Activated CD8-positive, alpha-beta T cell treated with anti-CD3 and anti-CD28 coated beads, Interleukin-2, amount 10 ng/mL, durations not matched to agents 7 days and 5 days (primary cell): ENCODE measurements around the gene NFIA. TPM values are rescaled to one million over a fixed set of nuclear protein-coding genes. Genes with fewer than 3 reads are reported as not detected.

Experiments used
- ATAC-seq: fragments of 150-1000 bp; cut with Tn5 transposase; one replicate; pipeline ENCODE4 v1.10.0; 2021; ENCODE audit warnings: moderate library complexity
- CTCF ChIA-PET: fragments of 350-600 bp; sonication (Branson Sonifier 250); formaldehyde crosslinking; loops from one replicate; lab custom pipeline; 2021; ENCODE audit warnings: antibody characterized with exemption; lab: Charles Lee
- POLR2A ChIA-PET: fragments of 350-600 bp; sonication (Branson Sonifier 250); formaldehyde crosslinking; loops from one replicate; lab custom pipeline; 2021; ENCODE audit warnings: antibody characterized with exemption; lab: Charles Lee
- DNase-seq: peaks from one replicate; pipeline ENCODE4 v3.0.0-alpha.2; 2020
- H3K27ac Mint-ChIP-seq: one replicate; pipeline ENCODE4 v1.8.0; 2021; ENCODE audit warnings: mild to moderate bottlenecking, mixed read lengths
- H3K27me3 Mint-ChIP-seq: one replicate; pipeline ENCODE4 v1.8.0; 2021; ENCODE audit warnings: low read depth, mixed read lengths
- H3K36me3 Mint-ChIP-seq: one replicate; pipeline ENCODE4 v1.8.0; 2021; ENCODE audit warnings: low read depth, mixed read lengths
- H3K4me1 Mint-ChIP-seq: one replicate; pipeline ENCODE4 v1.8.0; 2021; ENCODE audit warnings: low read depth, mixed read lengths
- H3K4me3 Mint-ChIP-seq: one replicate; pipeline ENCODE4 v1.8.0; 2021; ENCODE audit warnings: mild to moderate bottlenecking, mixed read lengths
- H3K9me3 Mint-ChIP-seq: one replicate; pipeline ENCODE4 v1.8.0; 2022; ENCODE audit warnings: mixed read lengths; ENCODE audit not compliant: insufficient read depth
- total RNA-seq, 2 experiments: library from RNA; stranded (reverse); gene quantifications; one replicate each; pipeline ENCODE4 v1.2.3, GENCODE V29; 2021

NFIA gene
- total RNA-seq, 2 experiments from 2014 or later, result 0.66 to 0.78 TPM

DNA sequence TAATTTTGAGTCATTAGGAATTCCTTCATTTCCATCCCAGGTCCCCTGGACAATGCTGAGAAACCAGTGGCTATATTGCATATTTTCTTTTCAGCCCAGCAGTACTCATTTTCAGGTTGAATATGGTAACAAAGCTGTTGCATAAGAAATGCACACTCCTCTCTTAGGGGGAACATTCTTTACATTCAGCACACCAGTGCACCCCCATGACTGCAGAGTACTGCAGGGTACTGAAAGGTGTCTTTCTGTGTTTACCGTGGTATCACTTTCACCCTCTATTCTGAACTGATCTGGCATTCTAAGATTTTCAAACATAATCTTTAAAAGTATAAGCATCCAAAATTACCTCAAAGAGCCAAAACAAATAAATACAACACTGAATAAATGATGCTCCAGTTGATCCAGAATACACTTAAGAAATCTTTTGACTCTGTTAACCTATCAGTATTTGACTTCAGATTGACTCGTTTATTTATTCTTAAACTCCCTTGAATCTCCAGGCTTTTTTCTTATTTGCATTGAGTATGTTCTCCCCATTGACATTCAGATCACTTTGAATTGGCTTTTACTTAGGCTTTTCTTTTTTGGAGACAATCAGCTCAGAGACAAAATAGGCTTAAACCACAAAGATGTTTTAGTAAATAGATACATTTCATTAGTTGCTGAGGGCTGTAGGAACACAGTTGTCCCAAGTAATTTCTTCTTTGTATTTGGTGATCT is 213.6 kb downstream of the NFIA start:
- no peak for ATAC-seq
- Mint-ChIP-seq H3K4me1 (no peaks in the 10 kb centered on the region), H3K27ac (no peak overlapping the region), H3K9me3 (no peaks in the 10 kb centered on the region), H3K27me3 (no peaks in the 10 kb centered on the region), H3K4me3 (no peak overlapping the region), H3K36me3 (no peaks in the 10 kb centered on the region)
- POLR2A ChIA-PET, result no interaction called here
- CTCF ChIA-PET, result no interaction called here
- DNase-seq, result no peak

GRCh38 chr1:61297887-61298286 is 215.5 kb downstream of the NFIA start:
- POLR2A ChIA-PET, result no interaction called here
- Mint-ChIP-seq H3K27ac (no peak overlapping the region), H3K27me3 (no peaks in the 10 kb centered on the region), H3K4me1 (peaks cover 4% of the 10 kb centered on the region), H3K9me3 (no peaks in the 10 kb centered on the region), H3K4me3 (no peak overlapping the region), H3K36me3 (no peaks in the 10 kb centered on the region)
- ATAC-seq (no peak), DNase-seq (no peak)
- CTCF ChIA-PET, result no interaction called here

- ChIA-PET CTCF (no interaction called here), POLR2A (no interaction called here)
- Mint-ChIP-seq H3K36me3 (no peaks in the 10 kb centered on the region), H3K4me1 (peaks cover 6% of the 10 kb centered on the region), H3K27me3 (no peaks in the 10 kb centered on the region), H3K4me3 (no peak overlapping the region), H3K9me3 (no peaks in the 10 kb centered on the region), H3K27ac (no peak overlapping the region)
- ATAC-seq (no peak), DNase-seq (no peak)
These were observed 217.1 kb downstream of the NFIA start for GRCh38 chr1:61299463-61299862.

- peaks cover 6% of the 10 kb centered on the region for H3K4me1 Mint-ChIP-seq
- ATAC-seq, result no peak
- DNase-seq, result no peak
- no peaks in the 10 kb centered on the region for H3K36me3 Mint-ChIP-seq
- H3K4me3 Mint-ChIP-seq, result no peak overlapping the region
- H3K27me3 Mint-ChIP-seq, result no peaks in the 10 kb centered on the region
- H3K27ac Mint-ChIP-seq, result no peak overlapping the region
- H3K9me3 Mint-ChIP-seq, result no peaks in the 10 kb centered on the region
- ChIA-PET POLR2A (no interaction called here), CTCF (interaction anchor here (1.3 to 2.5 kb wide), 3 partner anchors 18 to 251 kb away, joined by 5 to 9 read pairs (median 6); no protein-coding TSS in a partner anchor)
These were observed 218.5 kb downstream of the NFIA start for GRCh38 chr1:61300899-61301298.

- ATAC-seq (no peak), DNase-seq (no peak)
- CTCF ChIA-PET, result interaction anchor here (0.9 to 2.5 kb wide), 6 partner anchors 9 to 287 kb away, joined by 3 to 9 read pairs (median 4); no protein-coding TSS in a partner anchor
These were observed 219.7 kb downstream of the NFIA start for GRCh38 chr1:61301824-61302657.

DNA sequence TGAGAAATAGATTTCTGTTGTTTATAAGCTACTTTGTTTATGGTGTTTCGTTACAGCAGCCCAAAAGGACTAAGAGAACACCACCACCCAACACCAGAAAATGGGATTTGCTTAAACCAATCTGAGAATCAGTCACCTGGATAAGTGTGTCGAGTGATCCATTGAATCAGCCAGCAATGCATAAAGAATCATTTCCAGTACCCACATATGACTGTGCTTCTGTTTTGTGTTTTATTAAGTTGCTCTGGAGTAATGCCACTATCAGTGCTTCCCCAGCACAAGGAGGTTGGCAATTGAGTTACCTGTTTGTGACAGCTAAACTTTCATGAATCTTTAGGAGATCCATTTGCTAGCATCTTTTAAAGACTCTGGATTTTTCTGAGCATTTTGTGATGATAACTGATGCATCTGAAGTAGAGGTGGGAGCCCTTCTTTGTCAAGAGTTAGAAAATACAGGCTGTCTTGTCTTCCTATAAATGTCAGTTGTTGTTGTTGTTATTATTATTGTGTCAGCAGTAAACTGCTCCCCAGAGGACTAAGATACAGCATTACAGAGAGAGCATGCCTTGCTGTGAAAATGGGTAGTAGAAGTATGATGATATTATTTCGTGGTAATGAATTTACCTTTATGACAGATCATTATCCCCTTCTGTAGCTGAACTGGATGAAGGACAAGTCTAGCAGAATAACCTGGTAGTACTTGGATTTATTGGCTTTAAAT is 225.2 kb downstream of the NFIA start:
- Mint-ChIP-seq H3K4me1 (peaks cover 2% of the 10 kb centered on the region), H3K4me3 (no peak overlapping the region), H3K36me3 (no peaks in the 10 kb centered on the region), H3K27ac (no peak overlapping the region), H3K27me3 (no peaks in the 10 kb centered on the region), H3K9me3 (no peaks in the 10 kb centered on the region)
- DNase-seq (no peak), ATAC-seq (no peak)
- POLR2A ChIA-PET, result no interaction called here
- CTCF ChIA-PET, result no interaction called here

More at GRCh38 chr1:61301824-61302657, 219.7 kb downstream of the NFIA start:
- Mint-ChIP-seq H3K27ac (no peak overlapping the region), H3K36me3 (no peaks in the 10 kb centered on the region), H3K27me3 (no peaks in the 10 kb centered on the region), H3K4me1 (peaks cover 6% of the 10 kb centered on the region), H3K9me3 (no peaks in the 10 kb centered on the region), H3K4me3 (no peak overlapping the region)
- POLR2A ChIA-PET, result no interaction called here

DNA sequence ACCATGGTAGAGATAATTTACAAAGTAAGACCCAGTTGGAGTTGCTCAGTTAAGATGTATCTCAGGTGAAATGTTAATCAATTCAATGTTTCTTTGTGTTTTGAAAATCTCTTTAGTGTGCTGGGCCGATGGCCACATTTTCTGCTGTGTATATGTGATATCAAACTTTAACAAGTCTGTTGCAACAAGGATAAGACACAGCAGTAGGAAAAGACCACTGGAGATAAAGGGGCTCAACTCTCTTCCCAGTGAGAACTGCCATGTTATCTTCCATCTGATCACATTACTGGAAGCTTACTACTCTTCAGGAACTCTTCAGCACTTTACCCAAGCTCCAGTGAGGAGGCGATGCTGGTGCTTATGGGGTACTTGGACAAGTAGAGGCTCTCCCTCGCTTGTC is 227.7 kb downstream of the NFIA start:
- Mint-ChIP-seq H3K4me1 (no peaks in the 10 kb centered on the region), H3K36me3 (no peaks in the 10 kb centered on the region), H3K4me3 (no peak overlapping the region), H3K27ac (no peak overlapping the region), H3K9me3 (no peaks in the 10 kb centered on the region), H3K27me3 (no peaks in the 10 kb centered on the region)
- ATAC-seq (no peak), DNase-seq (no peak)
- ChIA-PET CTCF (interaction anchor here (1.3 kb wide), 1 partner anchor 8 kb away, joined by 3 read pairs; no protein-coding TSS in a partner anchor), POLR2A (no interaction called here)

- POLR2A ChIA-PET, result no interaction called here
- Mint-ChIP-seq H3K27me3 (no peaks in the 10 kb centered on the region), H3K9me3 (no peaks in the 10 kb centered on the region), H3K4me1 (no peaks in the 10 kb centered on the region), H3K4me3 (no peak overlapping the region), H3K36me3 (no peaks in the 10 kb centered on the region), H3K27ac (no peak overlapping the region)
- no peak for ATAC-seq
- no peak for DNase-seq
- CTCF ChIA-PET, result interaction anchor here (1.3 kb wide), 1 partner anchor 8 kb away, joined by 3 read pairs; no protein-coding TSS in a partner anchor
These were observed 228.2 kb downstream of the NFIA start for GRCh38 chr1:61310538-61310937.

DNA sequence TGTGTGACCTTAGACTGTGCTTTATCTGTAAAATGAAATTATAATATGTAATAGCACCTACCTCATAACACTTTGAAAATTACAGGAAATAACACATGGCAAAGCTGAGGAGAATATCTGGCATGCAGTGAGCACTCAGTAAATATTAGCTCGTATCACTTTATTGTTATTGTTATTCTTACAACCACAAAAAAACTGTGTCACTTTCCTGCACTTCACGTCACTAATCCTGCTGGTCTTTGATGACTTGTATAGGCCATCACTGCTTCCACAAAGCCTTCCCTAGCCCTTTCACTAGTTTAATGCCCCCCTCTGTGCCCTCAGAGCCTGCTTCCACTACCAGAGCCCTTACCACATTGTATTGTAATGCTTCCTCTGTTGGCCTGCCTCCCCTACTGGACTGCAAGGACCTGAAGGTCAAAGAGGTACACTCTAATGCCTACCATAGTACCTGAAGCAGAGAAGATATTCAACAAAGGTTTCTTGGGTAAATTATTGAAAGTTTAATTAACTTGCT is 231.6 kb downstream of the NFIA start:
- H3K4me3 Mint-ChIP-seq, result no peak overlapping the region
- H3K27me3 Mint-ChIP-seq, result no peaks in the 10 kb centered on the region
- no peaks in the 10 kb centered on the region for H3K36me3 Mint-ChIP-seq
- no peak for DNase-seq
- no peak for ATAC-seq
- H3K27ac Mint-ChIP-seq, result no peak overlapping the region
- POLR2A ChIA-PET, result no interaction called here
- H3K4me1 Mint-ChIP-seq, result peaks cover 2% of the 10 kb centered on the region
- CTCF ChIA-PET, result no interaction called here
- no peaks in the 10 kb centered on the region for H3K9me3 Mint-ChIP-seq

GRCh38 chr1:61315011-61315410 is 232.7 kb downstream of the NFIA start:
- no peaks in the 10 kb centered on the region for H3K36me3 Mint-ChIP-seq
- DNase-seq (no peak), ATAC-seq (no peak)
- H3K27me3 Mint-ChIP-seq, result no peaks in the 10 kb centered on the region
- no peak overlapping the region for H3K27ac Mint-ChIP-seq
- no peak overlapping the region for H3K4me3 Mint-ChIP-seq
- H3K4me1 Mint-ChIP-seq, result peaks cover 2% of the 10 kb centered on the region
- ChIA-PET POLR2A (no interaction called here), CTCF (no interaction called here)
- H3K9me3 Mint-ChIP-seq, result no peaks in the 10 kb centered on the region

DNA sequence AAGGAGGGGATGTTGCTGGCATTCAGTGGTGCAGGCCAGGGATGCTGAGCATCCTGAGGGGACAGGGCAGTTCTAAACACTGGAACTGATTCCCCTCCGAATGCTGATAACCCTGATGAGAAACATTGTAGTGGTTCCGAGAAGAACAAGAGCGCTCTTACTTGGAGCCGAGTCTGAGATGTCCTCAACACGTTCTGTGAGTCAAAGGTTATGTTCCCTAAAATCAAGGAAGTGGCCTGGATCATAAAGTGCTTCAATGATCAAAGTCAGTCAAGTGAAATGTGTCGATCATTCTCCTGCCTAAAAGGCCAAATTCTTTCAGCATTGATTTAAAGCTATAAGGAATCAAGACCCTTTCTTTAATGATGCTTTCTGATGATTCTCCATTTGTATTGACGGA is 234.1 kb downstream of the NFIA start:
- POLR2A ChIA-PET, result no interaction called here
- CTCF ChIA-PET, result no interaction called here
- DNase-seq, result no peak
- Mint-ChIP-seq H3K4me3 (no peak overlapping the region), H3K27ac (no peak overlapping the region), H3K9me3 (no peaks in the 10 kb centered on the region), H3K36me3 (no peaks in the 10 kb centered on the region), H3K27me3 (no peaks in the 10 kb centered on the region), H3K4me1 (peaks cover 2% of the 10 kb centered on the region)
- no peak for ATAC-seq
